Suprapubic skin (tissue), 4 donors: ENCODE data around the gene USP15. TPM values are rescaled to one million over a fixed set of nuclear protein-coding genes. Genes with fewer than 3 reads are reported as not detected.

ENCODE experiments used
- DNase-seq, 2 donors: peaks; one replicate each; pipeline ENCODE4 v3.0.0-alpha.2; 2019; ENCODE audit warnings: low spot score in 2 of 2
- H3K27ac ChIP-seq: fragments of 200-600 bp; sonication (generic); one replicate; pipeline ENCODE4 v1.5.1; 2019
- H3K27me3 ChIP-seq: fragments of 200-600 bp; sonication (generic); one replicate; pipeline ENCODE4 v1.5.1; 2019
- H3K36me3 ChIP-seq: fragments of 200-600 bp; sonication (generic); one replicate; pipeline ENCODE4 v1.5.1; 2019
- H3K4me1 ChIP-seq: fragments of 200-600 bp; sonication (generic); one replicate; pipeline ENCODE4 v1.5.1; 2019
- H3K4me3 ChIP-seq: fragments of 200-600 bp; sonication (generic); one replicate; pipeline ENCODE4 v1.5.1; 2019; ENCODE audit warnings: mild to moderate bottlenecking
- H3K9me3 ChIP-seq: fragments of 200-600 bp; sonication (generic); one replicate; pipeline ENCODE4 v1.5.1; 2019
- EP300 ChIP-seq: sonication (generic); formaldehyde crosslinking; IDR thresholded peaks from one replicate; pipeline ENCODE4 v1.6.1; 2017; ENCODE audit warnings: antibody characterized with exemption
- POLR2A ChIP-seq, 2 donors: fragments of 450-650 bp; IDR thresholded peaks; one replicate each; pipeline ENCODE4 v1.6.1; 2017; ENCODE audit warnings: antibody characterized with exemption in 2 of 2, mild to moderate bottlenecking in 2 of 2, moderate library complexity in 2 of 2
- POLR2AphosphoS5 ChIP-seq, 3 donors: sonication (generic); formaldehyde crosslinking; IDR thresholded peaks; one replicate each; pipeline ENCODE4 v1.6.1; 2017; ENCODE audit warnings: antibody characterized with exemption in 3 of 3
- WGBS: methylation state at CpG from one replicate; pipeline ENCODE4 v1.1.5; 2018; 5-methylcytosine and 5-hydroxymethylcytosine counted together
- total RNA-seq, 4 donors: library from RNA; depleted of rRNA; stranded (reverse); fragments of >200 nt; gene quantifications; one replicate each; pipeline ENCODE4 v1.1.0, GENCODE V29; 2016
- TF ChIP-seq, protein P1 (sequence below), 2 donors: fragments of 200-600 bp in 1 of 2; fragments of 450-650 bp in 1 of 2; sonication (generic) in 1 of 2; IDR thresholded peaks; one replicate each; pipeline ENCODE4 v1.5.1; 2016 to 2019; ENCODE audit warnings: antibody characterized with exemption in 2 of 2, mild to moderate bottlenecking in 1 of 2, moderate library complexity in 1 of 2

Gene USP15
- total RNA-seq, 4 donors from 2014 or later = 59.1 to 141 (median 80.6) TPM

- no peaks in the 10 kb centered on the region for H3K27me3 ChIP-seq
- H3K9me3 ChIP-seq = no peaks in the 10 kb centered on the region
- 90% methylated on average over 1 of the region's 1 CpG for WGBS
- peaks cover 45% of the 10 kb centered on the region for H3K36me3 ChIP-seq
- H3K27ac ChIP-seq = no peak overlapping the region
- no peak for DNase-seq
- no peak overlapping the region for H3K4me3 ChIP-seq
- H3K4me1 ChIP-seq = no peaks in the 10 kb centered on the region
- TF ChIP-seq POLR2A (IDR thresholded peaks at IDR 0.05) (no peak), POLR2AphosphoS5 (IDR thresholded peaks at IDR 0.05) (no peak), EP300 (no peak)
- TF ChIP-seq, protein P1, sequence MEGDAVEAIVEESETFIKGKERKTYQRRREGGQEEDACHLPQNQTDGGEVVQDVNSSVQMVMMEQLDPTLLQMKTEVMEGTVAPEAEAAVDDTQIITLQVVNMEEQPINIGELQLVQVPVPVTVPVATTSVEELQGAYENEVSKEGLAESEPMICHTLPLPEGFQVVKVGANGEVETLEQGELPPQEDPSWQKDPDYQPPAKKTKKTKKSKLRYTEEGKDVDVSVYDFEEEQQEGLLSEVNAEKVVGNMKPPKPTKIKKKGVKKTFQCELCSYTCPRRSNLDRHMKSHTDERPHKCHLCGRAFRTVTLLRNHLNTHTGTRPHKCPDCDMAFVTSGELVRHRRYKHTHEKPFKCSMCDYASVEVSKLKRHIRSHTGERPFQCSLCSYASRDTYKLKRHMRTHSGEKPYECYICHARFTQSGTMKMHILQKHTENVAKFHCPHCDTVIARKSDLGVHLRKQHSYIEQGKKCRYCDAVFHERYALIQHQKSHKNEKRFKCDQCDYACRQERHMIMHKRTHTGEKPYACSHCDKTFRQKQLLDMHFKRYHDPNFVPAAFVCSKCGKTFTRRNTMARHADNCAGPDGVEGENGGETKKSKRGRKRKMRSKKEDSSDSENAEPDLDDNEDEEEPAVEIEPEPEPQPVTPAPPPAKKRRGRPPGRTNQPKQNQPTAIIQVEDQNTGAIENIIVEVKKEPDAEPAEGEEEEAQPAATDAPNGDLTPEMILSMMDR (IDR thresholded peaks at IDR 0.05) = no peak
Measured at GRCh38 chr12:62301799-62302133, 41.6 kb downstream of the USP15 start.

DNA sequence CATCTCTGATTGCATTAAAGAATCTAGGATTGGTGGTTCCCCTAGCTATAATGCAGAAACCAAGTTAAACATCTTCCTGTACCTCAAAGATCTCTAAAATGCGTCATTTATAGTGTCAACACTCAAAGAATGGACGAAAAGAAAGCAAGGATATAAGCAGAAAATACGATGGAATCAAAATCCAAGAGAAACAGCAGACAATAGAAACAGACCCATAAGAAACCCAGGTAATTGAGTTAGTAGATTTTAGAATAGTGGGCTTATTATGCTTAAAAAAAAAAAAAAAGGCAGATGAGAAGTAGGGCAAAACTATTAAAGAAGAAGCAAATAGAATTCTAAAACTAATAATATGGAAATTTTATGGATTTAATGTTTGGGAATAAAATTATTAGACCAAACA is 44.4 kb downstream of the USP15 start:
- H3K9me3 ChIP-seq = no peaks in the 10 kb centered on the region
- H3K27me3 ChIP-seq = no peaks in the 10 kb centered on the region
- 98% methylated on average over 3 of the region's 3 CpGs for WGBS
- no peak overlapping the region for H3K4me3 ChIP-seq
- H3K27ac ChIP-seq = no peak overlapping the region
- TF ChIP-seq, protein P1 (IDR thresholded peaks at IDR 0.05) = no peak
- TF ChIP-seq EP300 (no peak), POLR2AphosphoS5 (IDR thresholded peaks at IDR 0.05) (no peak), POLR2A (IDR thresholded peaks at IDR 0.05) (no peak)
- peaks cover 40% of the 10 kb centered on the region for H3K36me3 ChIP-seq
- H3K4me1 ChIP-seq = no peaks in the 10 kb centered on the region
- DNase-seq = no peak

GRCh38 chr12:62305778-62306177 is 45.6 kb downstream of the USP15 start:
- Histone ChIP-seq H3K4me1 (no peaks in the 10 kb centered on the region), H3K4me3 (no peak overlapping the region), H3K36me3 (peaks cover 40% of the 10 kb centered on the region), H3K27ac (no peak overlapping the region), H3K27me3 (no peaks in the 10 kb centered on the region), H3K9me3 (no peaks in the 10 kb centered on the region)
- TF ChIP-seq, protein P1 (IDR thresholded peaks at IDR 0.05) = no peak
- TF ChIP-seq POLR2AphosphoS5 (IDR thresholded peaks at IDR 0.05) = no peak
- TF ChIP-seq EP300 = no peak
- no peak for TF ChIP-seq POLR2A (IDR thresholded peaks at IDR 0.05)
- WGBS = 97% methylated on average over 8 of the region's 8 CpGs
- DNase-seq = no peak

GRCh38 chr12:62306569-62307530 is 46.6 kb downstream of the USP15 start:
- no peak for TF ChIP-seq POLR2AphosphoS5 (IDR thresholded peaks at IDR 0.05)
- TF ChIP-seq EP300 = no peak
- no peak for TF ChIP-seq POLR2A (IDR thresholded peaks at IDR 0.05)
- TF ChIP-seq, protein P1 (IDR thresholded peaks at IDR 0.05) = no peak
- no peaks in the 10 kb centered on the region for H3K27me3 ChIP-seq
- WGBS = 95% methylated on average over 7 of the region's 7 CpGs
- no peak overlapping the region for H3K4me3 ChIP-seq
- H3K27ac ChIP-seq = no peak overlapping the region
- no peak for DNase-seq
- H3K4me1 ChIP-seq = no peaks in the 10 kb centered on the region
- no peaks in the 10 kb centered on the region for H3K9me3 ChIP-seq
- H3K36me3 ChIP-seq = peaks cover 40% of the 10 kb centered on the region

DNA sequence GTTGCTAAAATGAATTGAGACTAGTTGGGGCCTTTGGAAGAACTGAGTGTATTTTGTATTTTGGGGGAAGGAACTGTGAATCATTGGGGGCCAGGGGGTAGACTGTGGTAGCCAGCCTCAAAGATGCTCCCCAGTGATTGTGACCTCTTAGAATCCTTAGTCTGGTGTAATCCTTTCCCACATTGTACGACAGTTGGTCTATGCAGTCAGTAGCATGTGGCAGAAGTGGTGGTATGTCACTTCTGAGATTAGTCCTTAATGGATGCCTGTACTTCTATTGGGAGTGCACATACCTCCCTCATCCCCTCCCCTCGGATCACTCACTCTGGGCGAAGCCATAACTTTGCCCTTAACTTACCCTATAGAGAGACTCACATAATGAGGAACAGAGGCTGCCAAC is 48.0 kb downstream of the USP15 start:
- H3K9me3 ChIP-seq = no peaks in the 10 kb centered on the region
- 92% methylated on average over 3 of the region's 3 CpGs for WGBS
- no peak for DNase-seq
- no peak overlapping the region for H3K27ac ChIP-seq
- peaks cover 37% of the 10 kb centered on the region for H3K36me3 ChIP-seq
- no peaks in the 10 kb centered on the region for H3K27me3 ChIP-seq
- no peak overlapping the region for H3K4me3 ChIP-seq
- H3K4me1 ChIP-seq = no peaks in the 10 kb centered on the region
- TF ChIP-seq EP300 (no peak), POLR2AphosphoS5 (IDR thresholded peaks at IDR 0.05) (no peak), POLR2A (IDR thresholded peaks at IDR 0.05) (no peak)
- TF ChIP-seq, protein P1 (IDR thresholded peaks at IDR 0.05) = no peak
